Measurements from ENCODE around the gene PICK1. TPM values are rescaled to one million over a fixed set of nuclear protein-coding genes. Genes with fewer than 3 reads are reported as not detected.

The PICK1 gene
- total RNA-seq, 1 donor from 2014 or later = 22.9 TPM

DNA sequence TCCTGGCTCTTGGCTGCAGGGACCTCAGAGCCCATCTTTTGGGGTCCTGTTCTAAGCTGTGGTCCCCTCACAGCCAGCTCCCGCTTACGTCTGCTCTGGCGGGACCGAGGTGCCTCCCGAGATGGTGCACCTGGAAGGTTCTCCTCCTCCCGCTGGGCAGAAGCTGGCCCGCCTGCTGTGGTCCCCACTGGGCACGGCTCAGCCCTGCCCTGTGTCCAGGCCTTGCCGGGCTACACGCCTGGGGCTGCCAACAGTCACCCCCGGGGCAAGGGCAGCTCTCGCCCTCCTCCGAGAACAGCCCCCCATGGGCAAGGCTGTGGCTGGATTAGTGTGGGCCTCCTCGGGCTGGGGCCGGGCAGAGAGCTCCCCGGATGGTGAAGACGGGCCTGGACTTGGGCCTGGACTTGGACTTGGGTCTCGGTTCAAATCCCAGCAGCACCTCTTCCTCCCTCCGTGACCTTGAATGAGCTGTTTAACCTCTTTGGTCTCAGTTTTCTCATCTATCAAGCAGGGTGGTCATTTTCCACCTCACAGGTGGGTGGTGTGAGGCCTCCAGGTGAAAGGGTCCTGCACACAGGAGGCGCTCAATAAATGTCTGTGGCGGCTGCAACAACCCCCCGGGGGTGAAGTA, 52.3 kb downstream of the PICK1 start:
- Histone ChIP-seq H3K9me3 (ENCODE audit: insufficient read depth, low read depth, low read length) (no peaks in the 10 kb centered on the region), H3K4me2 (ENCODE audit: low read length) (no peak overlapping the region), H3K36me3 (ENCODE audit: insufficient read depth, low read length) (no peaks in the 10 kb centered on the region), H3K4me3 (ENCODE audit: insufficient read depth, low read depth, low read length) (no peak overlapping the region), H3K9ac (ENCODE audit: low read length) (no peak overlapping the region), H3K27ac (ENCODE audit: low read depth, low read length) (no peak overlapping the region), H3K4me1 (ENCODE audit: insufficient read depth, low read length) (no peaks in the 10 kb centered on the region), H2AFZ (ENCODE audit: low read depth, low read length) (no peak overlapping the region), H3K79me2 (ENCODE audit: insufficient read depth, low read length) (no peaks in the 10 kb centered on the region), H3K27me3 (ENCODE audit: insufficient read depth, low read length) (no peaks in the 10 kb centered on the region), H4K20me1 (ENCODE audit: insufficient read depth, low read length) (no peaks in the 10 kb centered on the region)
- Mint-ChIP-seq H3K36me3 (ENCODE audit: low read depth, unreplicated experiment) (peaks cover 3% of the 10 kb centered on the region), H3K4me3 (ENCODE audit: unreplicated experiment) (no peak overlapping the region), H3K9me3 (ENCODE audit: unreplicated experiment) (no peaks in the 10 kb centered on the region), H3K27me3 (ENCODE audit: low read depth, unreplicated experiment) (peaks cover 8% of the 10 kb centered on the region), H3K4me1 (ENCODE audit: low read depth, unreplicated experiment) (no peaks in the 10 kb centered on the region), H3K27ac (ENCODE audit: unreplicated experiment) (no peak overlapping the region)
- TF ChIP-seq CTCF (IDR thresholded peaks at IDR 0.05; ENCODE audit: insufficient read depth, low read depth, low read length) = no peak
- TF ChIP-seq EZH2 (IDR thresholded peaks at IDR 0.05; ENCODE audit: insufficient read depth, low read length) = no peak
- FAIRE-seq (no peak), DNase-seq (ENCODE audit: low read depth) (no peak)

DNA sequence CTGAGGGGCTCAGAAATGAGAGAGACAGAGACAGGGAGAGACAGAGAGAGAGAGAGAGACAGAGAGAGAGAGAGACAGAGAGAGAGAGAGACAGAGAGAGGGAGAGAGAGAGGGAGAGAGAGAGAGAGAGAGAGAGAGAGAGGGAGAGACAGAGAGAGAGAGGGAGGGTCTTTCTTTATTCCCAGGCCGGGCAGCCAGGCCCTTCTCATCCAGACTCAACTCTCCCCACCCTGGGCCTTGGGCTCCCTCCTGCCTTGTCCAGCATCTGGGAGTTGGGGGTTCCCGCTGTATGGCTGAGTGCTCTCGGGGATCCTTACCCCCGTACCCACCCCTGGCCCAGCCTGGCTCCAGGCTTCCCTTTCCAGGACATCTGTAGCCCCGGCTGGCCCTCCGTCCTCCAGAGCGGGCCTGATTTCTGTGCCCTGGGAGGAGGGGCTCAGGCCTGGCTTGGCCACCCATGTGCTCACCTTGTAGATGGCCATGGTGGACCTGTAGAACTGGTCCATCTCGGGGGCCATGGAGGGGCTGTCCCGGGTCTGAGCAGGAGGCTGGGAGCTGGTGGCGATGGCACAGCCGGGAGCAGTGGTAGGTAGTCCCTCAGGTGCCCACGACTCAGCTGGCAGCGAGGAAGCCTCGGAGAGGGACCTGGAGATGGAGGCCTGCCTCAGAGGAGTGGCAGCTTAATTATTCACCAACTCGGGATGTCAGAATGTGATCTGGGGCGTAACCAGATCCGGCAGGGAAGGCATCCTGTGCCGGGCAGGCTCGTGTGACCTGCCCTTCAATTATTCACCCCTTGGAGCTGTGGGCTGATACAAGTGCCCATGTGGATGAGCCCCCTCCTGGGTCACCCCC, 53.0 kb downstream of the PICK1 start, which contains the start of gene BAIAP2L2:
Gene BAIAP2L2, minus strand, starts transcription at position 677 of the 855 bp plus-strand sequence. Its CDS starts 159 bp downstream, at position 518.
- Histone ChIP-seq H3K27ac (ENCODE audit: low read depth, low read length) (no peak within 1 kb of the TSS), H4K20me1 (ENCODE audit: insufficient read depth, low read length) (no peaks in the 10 kb centered on the region), H3K36me3 (ENCODE audit: insufficient read depth, low read length) (no peaks in the 10 kb centered on the region), H2AFZ (ENCODE audit: low read depth, low read length) (no peak within 1 kb of the TSS), H3K9me3 (ENCODE audit: insufficient read depth, low read depth, low read length) (no peaks in the 10 kb centered on the region), H3K79me2 (ENCODE audit: insufficient read depth, low read length) (no peaks in the 10 kb centered on the region), H3K4me2 (ENCODE audit: low read length) (no peak within 1 kb of the TSS), H3K4me1 (ENCODE audit: insufficient read depth, low read length) (no peaks in the 10 kb centered on the region), H3K9ac (ENCODE audit: low read length) (no peak within 1 kb of the TSS), H3K4me3 (ENCODE audit: insufficient read depth, low read depth, low read length) (no peak within 1 kb of the TSS), H3K27me3 (ENCODE audit: insufficient read depth, low read length) (no peaks in the 10 kb centered on the region)
- peaks cover 10% of the 10 kb centered on the region for H3K27me3 Mint-ChIP-seq (ENCODE audit: low read depth, unreplicated experiment)
- FAIRE-seq (no peak), DNase-seq (ENCODE audit: low read depth) (no peak)
- no peak within 1 kb of the TSS for H3K4me3 Mint-ChIP-seq (ENCODE audit: unreplicated experiment)
- peaks cover 3% of the 10 kb centered on the region for H3K36me3 Mint-ChIP-seq (ENCODE audit: low read depth, unreplicated experiment)
- no peaks in the 10 kb centered on the region for H3K4me1 Mint-ChIP-seq (ENCODE audit: low read depth, unreplicated experiment)
- H3K9me3 Mint-ChIP-seq (ENCODE audit: unreplicated experiment) = no peaks in the 10 kb centered on the region
- no peak for TF ChIP-seq CTCF (IDR thresholded peaks at IDR 0.05; ENCODE audit: insufficient read depth, low read depth, low read length)
- no peak for TF ChIP-seq EZH2 (IDR thresholded peaks at IDR 0.05; ENCODE audit: insufficient read depth, low read length)
- no peak within 1 kb of the TSS for H3K27ac Mint-ChIP-seq (ENCODE audit: unreplicated experiment)

Data from astrocyte (in vitro differentiated cells and primary cell).